NCI-H1092 (cell line): ENCODE data around the gene HYLS1.
"Not testable (repeated sequence)": the region's sequence is repeated elsewhere in the genome, so short reads cannot be mapped to it uniquely, and the experiment has no call there.

Experiments used
- DNase-seq: peaks from one replicate; lab custom pipeline; 2025; lab: John Stamatoyannopoulos, UW

Gene HYLS1

DNA sequence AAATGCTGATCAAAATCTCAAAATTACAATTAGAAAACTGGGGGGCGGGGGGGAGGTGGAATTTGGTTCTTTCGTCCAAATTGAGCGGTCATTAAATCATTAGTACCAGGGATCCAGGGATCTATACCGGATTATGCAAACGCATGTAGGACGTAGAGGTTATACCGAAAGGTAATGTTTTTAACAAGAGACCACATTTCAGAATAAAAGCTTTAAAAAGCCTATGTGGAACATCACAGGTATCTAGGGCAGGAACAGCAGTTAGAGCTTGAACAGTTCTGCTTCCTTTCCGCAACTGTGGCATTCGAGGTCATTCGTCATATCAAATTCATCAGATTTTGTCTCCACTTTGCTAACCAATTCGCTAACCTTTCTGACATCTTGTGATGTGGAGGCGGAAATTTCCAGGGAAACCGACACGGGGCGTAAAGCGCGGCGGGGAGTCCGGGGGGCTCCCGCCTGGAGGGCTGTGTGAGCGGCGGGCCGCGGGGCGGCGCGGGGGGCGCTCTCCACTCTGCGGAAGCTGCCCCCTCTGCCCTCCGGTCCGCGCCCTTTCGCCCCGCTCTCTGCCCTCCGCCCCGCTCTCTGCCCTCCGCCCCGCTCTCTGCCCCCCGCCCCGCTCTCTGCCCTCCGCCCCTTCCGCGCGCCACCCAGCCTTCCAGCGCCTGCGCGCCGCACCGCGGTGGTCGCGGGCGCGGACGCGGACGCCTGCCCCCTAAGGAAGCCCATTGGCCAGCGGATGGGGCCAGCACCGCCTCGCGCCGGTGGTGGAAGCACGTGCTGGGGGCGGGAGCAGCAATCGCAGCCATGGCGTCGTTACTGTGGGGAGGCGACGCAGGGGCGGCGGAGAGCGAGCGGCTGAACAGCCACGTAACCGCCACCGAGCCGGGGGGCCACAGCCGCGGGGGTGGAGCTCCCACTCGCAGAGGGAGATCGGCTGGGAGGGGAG, 16.5 kb downstream of the HYLS1 start, which contains the start of gene DDX25:
Gene DDX25 (plus strand): TSS at position 798 of the 949 bp plus-strand sequence. CDS start 10 bp downstream, at position 808.
- DNase-seq: peak; percentile 73

GRCh38 chr11:125904678-125905077, 17.2 kb downstream of the HYLS1 start:
- no peak for DNase-seq

- no peak for DNase-seq
Measured at GRCh38 chr11:125910226-125910849, 22.9 kb downstream of the HYLS1 start.

GRCh38 chr11:125914601-125915000, 27.1 kb downstream of the HYLS1 start:
- not testable (repeated sequence) for DNase-seq

DNA sequence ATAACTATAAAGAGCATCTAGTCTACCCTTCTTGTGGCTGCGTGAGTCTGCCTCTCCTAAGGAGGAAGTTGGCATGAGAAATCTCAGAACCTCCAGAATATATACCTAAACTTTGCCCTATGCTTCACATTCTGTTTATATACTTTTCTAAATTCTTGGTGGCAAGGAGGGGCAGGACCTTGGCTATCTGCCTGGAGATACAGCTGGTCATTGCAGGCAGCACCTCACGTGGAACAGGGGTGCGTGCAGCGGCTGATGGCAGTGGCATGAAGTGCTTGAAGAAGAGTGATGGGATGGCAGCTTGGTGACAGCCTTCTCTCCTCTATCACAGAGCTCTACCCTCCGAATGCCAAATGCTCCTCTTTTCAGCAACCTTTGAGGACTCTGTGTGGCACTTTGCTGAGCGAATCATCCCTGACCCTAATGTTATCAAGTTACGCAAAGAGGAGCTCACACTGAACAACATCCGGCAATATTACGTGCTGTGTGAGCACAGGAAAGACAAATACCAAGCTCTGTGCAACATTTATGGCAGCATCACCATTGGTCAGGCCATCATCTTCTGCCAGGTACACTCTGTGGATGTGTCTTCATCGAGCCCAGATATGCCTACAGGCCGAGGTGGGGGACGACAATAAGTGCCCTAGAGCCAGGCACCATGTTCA, 29.3 kb downstream of the HYLS1 start:
- DNase-seq: no peak

DNA sequence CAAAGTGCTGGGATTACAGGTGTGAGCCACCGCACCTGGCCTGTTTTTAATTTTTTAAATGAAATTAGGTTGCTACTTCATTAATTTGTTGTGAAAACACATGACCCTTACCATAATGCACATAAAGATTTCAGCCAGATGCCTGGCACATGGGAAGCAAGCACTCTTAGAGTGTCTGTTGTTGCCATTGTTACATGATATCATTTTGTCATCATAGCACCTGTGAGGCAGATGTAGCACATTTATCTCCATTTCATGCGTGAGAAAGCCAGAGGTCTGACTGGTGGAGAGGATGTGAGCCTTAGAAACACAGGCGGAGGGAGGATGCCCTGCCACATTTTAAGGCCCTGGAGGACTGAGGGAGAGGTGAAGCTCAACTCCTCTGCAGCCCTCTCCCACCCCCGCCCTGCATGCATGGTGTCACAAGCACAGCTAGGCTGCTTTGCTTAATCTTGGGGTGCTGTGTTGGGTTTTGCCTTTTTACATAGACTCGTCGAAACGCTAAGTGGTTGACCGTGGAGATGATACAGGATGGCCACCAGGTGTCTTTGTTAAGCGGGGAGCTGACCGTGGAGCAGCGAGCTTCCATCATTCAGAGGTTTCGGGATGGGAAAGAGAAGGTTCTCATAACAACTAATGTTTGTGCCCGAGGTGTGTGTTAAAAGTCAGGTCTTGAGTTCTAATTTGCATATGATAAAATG, 30.8 kb downstream of the HYLS1 start:
- DNase-seq: no peak

DNA sequence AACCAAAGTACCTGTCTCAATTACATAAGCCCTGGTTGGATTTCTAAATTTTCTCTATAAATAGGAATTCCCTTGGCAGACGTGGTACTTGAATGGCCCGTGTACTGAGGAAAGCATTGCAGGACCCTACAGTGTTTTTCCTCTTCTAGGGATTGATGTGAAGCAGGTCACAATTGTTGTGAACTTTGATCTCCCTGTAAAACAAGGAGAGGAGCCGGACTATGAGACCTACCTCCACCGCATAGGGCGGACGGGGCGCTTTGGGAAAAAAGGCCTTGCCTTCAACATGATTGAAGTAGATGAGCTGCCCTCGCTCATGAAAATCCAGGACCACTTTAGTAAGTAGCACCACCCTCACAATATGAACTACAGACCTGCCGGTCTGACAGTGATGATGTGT, 33.6 kb downstream of the HYLS1 start:
- DNase-seq: no peak

- DNase-seq: no peak
Measured at GRCh38 chr11:125922156-125922555, 34.7 kb downstream of the HYLS1 start.

DNA sequence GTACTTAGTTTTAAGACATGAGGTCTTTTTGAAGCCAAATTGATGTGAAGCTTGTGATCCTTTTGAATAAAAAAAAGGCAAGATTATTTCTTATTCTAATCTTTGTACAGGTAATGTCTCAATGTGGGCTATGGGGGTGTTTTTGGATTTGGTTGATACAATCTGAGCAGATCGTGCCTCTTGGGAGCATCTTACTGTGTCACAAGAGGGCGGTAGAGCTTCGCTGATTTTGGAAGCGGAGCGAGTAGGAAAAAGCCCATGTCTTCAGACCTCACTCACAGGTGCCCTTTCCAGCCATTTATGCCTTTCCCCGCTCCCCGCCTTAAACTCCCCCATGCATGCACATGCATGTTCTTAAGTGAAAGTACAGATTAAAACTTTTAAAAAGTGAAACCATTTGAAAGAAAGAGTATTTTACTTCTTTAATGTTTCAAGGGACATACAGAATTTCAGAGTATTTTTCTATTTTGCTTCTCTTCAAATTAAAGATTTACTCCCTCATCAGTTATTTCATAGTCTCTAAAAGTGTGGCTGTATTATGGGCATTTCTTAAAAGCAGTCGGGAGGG, 35.6 kb downstream of the HYLS1 start:
- peak; percentile 87 for DNase-seq

- DNase-seq: no peak
Measured at GRCh38 chr11:125923633-125924032, 36.2 kb downstream of the HYLS1 start.

GRCh38 chr11:125924384-125925007, 37.0 kb downstream of the HYLS1 start:
- DNase-seq: no peak

DNA sequence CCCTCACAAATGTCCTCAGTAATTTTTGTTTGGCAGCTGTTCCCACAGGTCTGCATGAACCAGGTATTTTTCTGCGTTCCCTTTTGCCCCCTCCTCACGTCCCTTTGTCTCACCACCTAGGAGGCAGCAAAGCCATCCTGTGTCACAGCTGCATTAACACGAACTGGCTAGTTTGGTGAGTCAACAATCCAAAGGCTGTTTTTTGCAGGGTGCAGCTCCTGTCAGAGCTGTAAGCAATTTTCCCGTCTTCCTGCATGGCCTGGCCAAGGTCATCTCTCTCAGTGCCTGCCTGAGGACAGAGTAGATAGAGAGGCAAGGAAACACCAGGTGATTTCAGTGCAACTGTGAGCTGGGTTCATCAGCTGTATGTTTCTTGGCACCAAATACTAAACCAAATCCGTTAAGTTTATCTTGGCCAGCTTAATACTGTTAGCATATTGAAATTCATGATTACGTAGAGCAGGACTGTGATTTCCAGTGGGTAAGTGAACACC, 37.8 kb downstream of the HYLS1 start:
- DNase-seq: peak; percentile 28

DNA sequence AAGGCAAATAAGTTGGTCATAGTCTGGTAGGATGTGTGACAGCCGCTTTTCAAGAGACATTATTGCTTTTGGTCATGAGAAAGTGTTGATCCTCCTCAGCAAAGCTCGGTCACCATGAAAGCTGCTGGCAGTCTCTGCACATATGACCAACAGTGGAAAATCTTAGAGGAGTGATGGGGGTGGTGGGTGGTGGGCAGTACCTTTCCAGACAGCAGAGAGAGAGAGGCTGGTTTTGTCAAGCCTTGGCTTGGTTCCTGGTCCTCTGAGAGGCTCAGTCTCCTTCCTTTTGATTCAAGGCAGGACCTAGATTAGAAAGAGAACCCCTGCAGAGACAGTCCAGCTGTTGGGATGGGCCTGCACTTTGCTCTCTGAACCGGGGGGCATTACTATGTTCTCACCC, 38.3 kb downstream of the HYLS1 start:
- no peak for DNase-seq

DNA sequence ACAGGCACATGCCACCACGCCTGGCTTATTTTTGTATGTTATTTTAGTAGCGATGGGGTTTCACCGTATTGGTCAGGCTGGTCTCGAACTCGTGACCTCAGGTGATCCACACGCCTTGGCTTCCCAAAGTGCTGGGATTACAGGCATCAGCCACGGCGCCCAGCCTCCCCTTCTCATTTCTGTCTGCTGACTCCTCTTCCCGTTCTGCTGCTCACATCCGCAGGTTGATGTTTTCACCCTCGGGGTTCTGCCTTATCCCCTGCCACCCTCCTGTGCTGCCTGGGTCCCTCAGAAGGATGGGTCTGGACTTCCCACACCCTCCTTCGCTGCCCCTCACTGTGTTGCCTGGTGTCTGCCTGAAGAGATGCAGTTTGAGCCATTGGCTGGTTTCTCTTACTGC, 39.2 kb downstream of the HYLS1 start:
- DNase-seq: no peak

DNA sequence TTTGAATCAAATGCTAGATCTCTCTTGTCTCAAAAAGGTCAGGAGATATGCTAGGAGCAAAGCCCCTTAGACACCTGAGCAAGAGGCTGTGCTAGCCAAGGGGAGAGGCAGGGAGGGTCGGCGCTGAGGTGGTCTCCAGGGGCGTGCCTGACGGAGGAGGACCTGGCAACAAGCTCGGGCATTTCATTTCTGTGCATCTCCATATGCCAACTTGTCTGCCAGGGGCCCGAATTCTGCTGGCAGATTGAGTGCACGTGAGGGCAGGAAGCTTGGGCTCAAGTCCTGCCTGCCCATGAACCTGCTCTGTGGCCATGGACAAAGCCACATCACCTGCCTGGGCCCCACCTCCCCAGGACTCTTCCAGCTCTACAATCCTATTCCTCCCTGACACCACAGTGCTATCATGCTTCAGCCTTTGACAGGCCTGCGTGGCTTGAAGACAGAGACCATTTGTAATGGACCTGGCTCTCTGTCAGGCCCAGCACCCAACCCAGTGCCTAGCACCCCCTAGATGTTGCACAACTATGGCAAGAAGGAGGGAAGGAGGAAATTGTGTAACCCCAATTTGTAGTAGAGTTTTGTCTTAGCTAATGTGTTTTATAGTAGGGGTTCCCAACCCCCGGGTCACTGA, 42.1 kb downstream of the HYLS1 start:
- DNase-seq: no peak

DNA sequence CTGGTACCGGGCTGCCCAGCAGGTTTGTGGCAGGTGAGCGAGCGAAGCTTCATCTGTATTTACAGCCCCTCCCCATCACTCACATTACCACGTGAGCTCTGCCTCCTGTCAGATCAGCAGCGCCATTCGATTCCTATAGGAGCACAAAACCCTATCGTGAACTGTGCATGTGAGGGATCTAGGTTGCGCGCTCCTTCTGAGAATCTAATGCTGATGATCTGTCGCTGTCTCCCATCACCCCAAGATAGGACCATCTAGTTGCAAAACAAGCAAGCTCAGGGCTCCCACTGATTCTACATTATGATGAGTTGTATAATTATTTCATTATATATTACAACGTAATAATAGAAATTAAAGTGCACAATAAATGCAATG, 42.6 kb downstream of the HYLS1 start:
- DNase-seq: no peak

DNA sequence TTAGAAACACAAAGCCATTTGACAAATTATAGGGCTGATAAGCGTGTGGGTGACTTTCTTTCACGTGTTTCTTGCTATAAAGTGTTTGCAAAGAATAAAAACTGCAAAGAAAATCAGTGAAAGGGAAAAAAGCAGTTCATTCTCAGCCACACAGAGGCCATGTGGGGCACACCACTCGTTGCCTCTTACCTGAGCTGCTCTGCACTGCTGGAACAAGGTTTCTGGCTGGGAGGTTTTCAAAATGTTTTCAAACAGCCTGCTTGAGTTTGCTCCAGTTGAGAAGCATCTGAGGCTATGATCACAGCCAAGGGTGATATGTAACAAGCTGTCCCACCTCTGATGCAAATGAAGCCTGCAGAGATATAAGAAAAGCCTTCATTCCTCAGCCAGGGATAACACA, 43.6 kb downstream of the HYLS1 start:
- DNase-seq: no peak

- no peak for DNase-seq
Measured at GRCh38 chr11:125931668-125932067, 44.2 kb downstream of the HYLS1 start.

GRCh38 chr11:125932301-125932700, 44.8 kb downstream of the HYLS1 start:
- DNase-seq: no peak

DNA sequence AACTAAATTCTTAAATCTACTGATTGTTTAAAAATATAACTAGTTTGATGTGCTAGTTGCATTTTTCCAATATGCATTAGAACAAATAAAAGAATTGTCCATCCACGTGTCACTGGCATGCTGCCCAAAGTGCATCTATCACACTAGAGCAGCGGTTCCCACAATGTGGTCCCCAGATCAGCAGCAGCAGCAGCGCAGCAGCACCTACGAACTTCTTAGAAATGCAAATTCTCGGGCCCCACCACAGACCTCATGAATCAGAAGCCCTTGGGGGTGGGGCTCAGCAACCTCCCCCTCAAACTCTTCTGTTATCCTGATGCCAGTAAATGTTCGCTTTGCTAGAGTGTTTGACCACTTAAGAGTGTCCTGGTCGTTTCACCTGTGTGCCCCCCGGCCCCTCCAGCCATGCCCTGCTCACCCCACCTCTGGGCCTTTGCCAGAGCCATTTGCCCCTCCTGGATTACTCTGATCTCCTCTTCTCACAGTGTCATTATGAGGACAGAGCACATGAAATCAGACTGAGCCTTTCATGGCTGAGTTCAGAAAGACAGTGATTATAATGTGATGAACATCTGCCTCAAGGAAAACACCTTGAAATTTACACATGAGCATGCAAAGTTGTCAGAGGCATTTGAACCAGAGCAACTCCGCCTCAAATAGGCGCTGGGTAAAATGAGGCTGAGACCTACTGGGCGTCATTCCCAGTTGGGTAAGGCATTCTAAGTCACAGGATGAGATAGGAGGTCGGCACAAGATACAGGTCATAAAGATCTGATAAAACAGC, 45.8 kb downstream of the HYLS1 start:
- no peak for DNase-seq
